HG02623 (cell line): ENCODE results near the gene OR51F1.
"Not testable (repeated sequence)": the region's sequence is repeated elsewhere in the genome, so short reads cannot be mapped to it uniquely, and the experiment has no call there.

Source experiments
- ATAC-seq: cut with Tn5 transposase; IDR thresholded peaks from one replicate; pipeline ENCODE4 v1.9.1; 2021; ENCODE audit warnings: moderate library complexity; ENCODE audit not compliant: unreplicated experiment

The OR51F1 gene

GRCh38 chr11:4769838-4770237 lies at the start of gene OR51F1:
Gene OR51F1 (minus strand): TSS chr11:4769938. CDS start chr11:4769938, 0 bp downstream.
- ATAC-seq, result no peak

- no peak for ATAC-seq
These were observed 39.5 kb upstream of the OR51F1 start for GRCh38 chr11:4809246-4809645.

- ATAC-seq, result no peak
These were observed 38.7 kb upstream of the OR51F1 start for GRCh38 chr11:4808476-4808875.

- ATAC-seq, result no peak
These were observed 34.5 kb upstream of the OR51F1 start, which contains the start of gene OR52R1 for GRCh38 chr11:4804280-4804679. Gene OR52R1 (minus strand): TSS chr11:4804380. CDS start chr11:4804380, 0 bp downstream.

GRCh38 chr11:4801316-4801715 lies 31.6 kb upstream of the OR51F1 start:
- not testable (repeated sequence) for ATAC-seq

- no peak for ATAC-seq
These were observed 28.9 kb upstream of the OR51F1 start for GRCh38 chr11:4798427-4799183.

- no peak for ATAC-seq
These were observed 27.5 kb upstream of the OR51F1 start for GRCh38 chr11:4797206-4797605.

- no peak for ATAC-seq
These were observed 12.7 kb upstream of the OR51F1 start for GRCh38 chr11:4782454-4782853.

- no peak for ATAC-seq
These were observed 1.6 kb downstream of the OR51F1 start for GRCh38 chr11:4768094-4768493.

GRCh38 chr11:4766420-4767043 lies 3.2 kb downstream of the OR51F1 start:
- ATAC-seq, result no peak

- ATAC-seq, result no peak
These were observed 6.6 kb downstream of the OR51F1 start for GRCh38 chr11:4763096-4763495.

- no peak for ATAC-seq
These were observed 18.5 kb downstream of the OR51F1 start for GRCh38 chr11:4751201-4751600.

GRCh38 chr11:4748438-4748837 lies 21.3 kb downstream of the OR51F1 start:
- ATAC-seq, result no peak

- ATAC-seq, result no peak
These were observed 29.0 kb downstream of the OR51F1 start for GRCh38 chr11:4740735-4741134.

- ATAC-seq, result no peak
These were observed 42.6 kb downstream of the OR51F1 start for GRCh38 chr11:4727171-4727570.

GRCh38 chr11:4722616-4723534 lies 46.9 kb downstream of the OR51F1 start:
- ATAC-seq, result not testable (repeated sequence)
